ENCODE measurements around the gene BTBD16. TPM values are rescaled to one million over a fixed set of nuclear protein-coding genes. Genes with fewer than 3 reads are reported as not detected.

Gene BTBD16
- total and polyA plus RNA-seq, 2 of the 13 experiments (the other 11 are each of a cell fraction or from before 2014, with no cell fraction given): 5.0 to 11.9 TPM

- TF ChIP-seq POLR2AphosphoS2 (IDR thresholded peaks at IDR 0.05; ENCODE audit: low read depth, low read length) (0 out of 2 replicates have a peak, but pooled peaks have one; percentile 28), EP300 (IDR thresholded peaks at IDR 0.05; ENCODE audit: low read depth in 2 of 2, low read length in 2 of 2) (peak; percentile 49 to 92; a peak in 3 of 4 replicates), EP300 (CRISPR knock-in tag; IDR thresholded peaks at IDR 0.05; ENCODE audit: borderline replicate concordance) (peak; percentile 92), SALL1 (CRISPR knock-in tag; IDR thresholded peaks at IDR 0.05) (peak; percentile 94), ZNF609 (CRISPR knock-in tag; IDR thresholded peaks at IDR 0.05; ENCODE audit: borderline replicate concordance) (peak; percentile 77), MYPOP (CRISPR knock-in tag; IDR thresholded peaks at IDR 0.05) (no peak), TBX2 (CRISPR knock-in tag; IDR thresholded peaks at IDR 0.05; ENCODE audit: borderline replicate concordance) (peak; percentile 70), HNF1B (CRISPR knock-in tag; IDR thresholded peaks at IDR 0.05) (peak; percentile 96), ZNF407 (CRISPR knock-in tag; IDR thresholded peaks at IDR 0.05; ENCODE audit: not compliant biosample characterization) (no peak), ATF4 (CRISPR knock-in tag; IDR thresholded peaks at IDR 0.05) (peak in 1 of 2 experiments; percentile 96; a peak in 2 of 4 replicates)
Observed at GRCh38 chr10:122310311-122311050, 39.4 kb downstream of the BTBD16 start (continued).

All from HepG2 (cell line).